CD4-positive, alpha-beta T cell treated with Interleukin-10 for 1 hour (primary cell): Measurements from ENCODE around the gene ADAMTSL4.

Source experiments
- DNase-seq: peaks from one replicate; pipeline ENCODE4 v3.0.0-alpha.2; 2020

The ADAMTSL4 gene

GRCh38 chr1:150535511-150536287 lies 13.5 kb upstream of the ADAMTSL4 start:
- no peak for DNase-seq

DNA sequence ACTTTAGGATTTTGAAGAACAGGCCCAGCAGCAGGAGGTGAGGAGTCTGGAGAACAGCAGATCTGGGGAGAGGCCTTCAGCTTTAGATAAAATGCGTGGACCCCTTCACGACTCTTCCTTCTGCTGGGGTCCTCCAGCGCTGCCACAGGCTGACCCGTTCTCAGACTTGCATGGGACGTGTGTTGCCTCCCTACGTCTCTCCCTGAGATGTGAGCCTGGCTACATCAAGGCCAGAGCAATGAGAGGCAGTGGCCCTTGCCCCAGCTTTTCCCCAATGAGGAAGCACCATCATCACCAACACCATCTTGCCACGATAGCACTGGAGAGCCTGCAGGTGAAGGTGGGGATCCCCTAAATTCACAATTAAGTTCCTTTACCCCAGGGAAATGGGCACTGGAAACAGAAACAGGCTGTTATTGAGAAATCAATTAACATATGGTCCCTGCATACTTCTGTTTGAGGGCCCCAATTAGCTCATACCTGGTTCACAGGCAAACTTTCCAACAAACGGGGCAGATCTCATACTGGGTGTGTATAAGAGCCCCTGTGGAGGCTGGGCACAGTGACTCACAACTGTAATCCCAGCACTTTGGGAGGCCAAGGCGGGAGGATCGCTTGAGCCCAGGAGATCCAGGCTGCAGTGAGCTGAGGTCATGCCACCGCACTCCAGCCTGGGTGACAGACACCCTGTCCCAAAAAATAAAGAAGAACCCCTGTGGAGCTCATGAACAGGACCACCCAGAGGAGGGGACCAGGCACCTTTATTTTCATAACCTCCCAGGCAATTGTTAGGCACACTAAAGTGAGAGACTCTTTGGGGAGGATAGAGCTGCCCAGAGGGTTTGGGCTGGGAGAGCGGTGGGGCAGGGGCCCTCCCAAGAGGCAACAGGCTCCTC lies 12.1 kb upstream of the ADAMTSL4 start:
- DNase-seq = no peak

DNA sequence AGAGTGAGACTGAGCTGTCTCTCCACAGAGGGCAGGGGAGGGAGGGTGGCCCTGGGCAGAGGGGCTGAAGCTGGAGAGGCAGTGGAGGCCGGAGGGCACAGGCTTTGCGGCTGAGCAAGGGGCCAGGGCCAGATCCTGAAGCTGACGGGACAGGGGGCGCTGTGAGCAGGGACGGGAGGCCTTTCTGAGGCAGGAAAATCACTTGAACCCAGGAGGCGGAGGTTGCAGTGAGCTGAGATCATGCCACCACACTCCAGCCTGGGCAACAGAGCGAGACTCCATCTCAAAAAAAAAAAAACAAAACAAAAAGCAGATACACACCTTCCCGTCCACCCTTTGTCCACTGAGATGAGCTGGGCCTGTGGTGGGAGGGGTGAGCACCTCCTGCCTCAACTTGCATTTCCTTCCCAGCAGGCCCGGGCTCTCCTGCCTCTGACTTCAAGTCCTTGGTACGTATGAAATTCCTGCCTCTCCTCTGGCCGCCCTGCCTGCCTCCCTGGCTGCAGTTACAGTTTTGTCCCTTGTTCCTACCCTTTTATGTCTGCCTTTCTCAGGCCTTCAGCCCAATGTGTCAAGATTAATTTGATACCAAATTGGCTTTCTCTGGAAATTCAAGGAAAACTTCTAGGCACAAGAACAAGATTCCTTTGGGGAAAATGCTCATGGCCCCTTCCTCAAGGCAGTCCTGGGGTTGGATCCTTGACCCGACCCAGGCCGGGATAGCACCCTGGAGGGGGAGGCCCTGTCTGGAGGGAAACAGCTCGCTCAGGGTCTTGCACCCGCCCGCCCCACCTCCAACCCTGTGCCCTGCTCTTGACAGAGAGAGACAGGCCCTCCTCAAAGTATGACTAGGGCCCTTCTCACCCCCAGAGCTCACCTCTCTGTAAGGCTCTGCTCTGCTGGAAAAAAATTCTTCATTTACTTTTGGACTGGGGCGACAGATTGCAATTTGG lies 11.2 kb upstream of the ADAMTSL4 start:
- no peak for DNase-seq

DNA sequence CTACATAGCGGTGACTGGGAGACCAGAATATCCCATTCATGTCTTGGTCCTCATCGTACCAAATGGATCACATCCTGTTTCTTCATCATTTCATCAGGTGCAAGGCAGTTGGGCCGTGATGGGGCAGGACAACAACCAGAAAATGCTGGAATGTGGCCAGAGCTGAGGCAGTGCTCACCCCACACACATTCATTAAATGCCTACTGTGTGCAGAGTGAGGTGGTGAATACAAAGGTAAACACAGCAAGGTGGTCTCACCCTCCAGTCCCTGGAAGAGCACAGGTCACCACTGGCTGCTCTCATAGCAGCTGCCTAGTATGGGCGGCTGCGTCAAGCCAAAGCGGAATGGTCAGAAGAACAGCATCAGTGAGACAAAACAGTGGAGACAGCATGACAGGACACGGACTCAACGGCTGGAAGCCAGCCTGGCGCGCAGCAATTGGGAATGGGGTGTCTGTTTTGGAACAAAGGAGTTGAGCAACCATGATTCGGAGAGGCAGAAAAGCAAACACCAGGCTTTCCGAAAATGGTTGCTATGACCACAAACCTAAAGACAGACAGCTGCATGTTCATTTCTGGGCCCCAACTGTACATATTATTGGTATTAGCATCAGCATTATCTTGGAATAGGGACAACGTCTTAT lies 5.6 kb upstream of the ADAMTSL4 start:
- DNase-seq = no peak

- DNase-seq = no peak
Measured at GRCh38 chr1:150544204-150544603, 5.0 kb upstream of the ADAMTSL4 start.

- no peak for DNase-seq
Measured at GRCh38 chr1:150545486-150546032, 3.6 kb upstream of the ADAMTSL4 start.

DNA sequence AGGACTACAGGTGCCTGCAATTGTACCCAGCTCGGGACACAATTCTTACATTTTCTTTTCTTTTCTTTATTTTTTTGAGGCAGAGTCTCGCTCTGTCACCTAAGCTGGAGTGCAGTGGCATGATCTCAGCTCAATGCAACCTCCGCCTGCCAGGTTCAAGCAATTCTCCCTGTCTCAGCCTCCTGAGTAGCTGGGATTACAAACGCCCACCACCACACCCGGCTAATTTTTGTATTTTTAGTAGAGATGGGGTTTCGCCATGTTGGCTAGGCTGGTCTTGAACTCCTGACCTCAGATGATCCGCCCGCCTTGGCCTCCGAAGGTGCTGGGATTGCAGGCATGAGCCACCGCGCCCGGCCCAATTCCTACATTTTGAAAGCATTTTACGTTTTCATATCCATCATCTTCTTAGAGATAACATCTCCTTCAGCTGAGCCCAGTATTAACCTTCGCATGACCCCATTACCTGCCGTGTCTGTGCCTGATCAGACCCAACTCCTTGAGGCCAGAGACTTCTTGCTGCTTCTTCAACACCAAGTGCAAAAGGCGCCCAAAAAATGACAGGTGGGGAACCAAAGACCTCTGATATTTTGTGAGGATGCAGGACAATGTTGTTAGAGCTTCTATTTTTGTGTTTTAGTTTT lies 2.8 kb upstream of the ADAMTSL4 start:
- DNase-seq = no peak

DNA sequence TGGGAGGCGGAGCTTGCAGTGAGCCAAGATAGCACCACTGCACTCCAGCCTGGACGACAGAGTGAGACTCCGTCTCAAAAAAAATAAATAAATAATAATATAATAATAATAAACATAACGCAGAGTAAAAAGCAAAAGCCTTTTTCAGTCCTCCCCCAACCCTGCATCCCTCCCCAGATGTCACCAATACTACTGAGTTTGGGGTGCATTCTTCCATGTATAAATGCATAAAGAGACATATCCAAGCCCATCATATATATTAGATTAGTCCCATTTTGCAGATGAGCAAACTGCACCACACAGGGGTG lies 930 bp upstream of the ADAMTSL4 start:
- no peak for DNase-seq

DNA sequence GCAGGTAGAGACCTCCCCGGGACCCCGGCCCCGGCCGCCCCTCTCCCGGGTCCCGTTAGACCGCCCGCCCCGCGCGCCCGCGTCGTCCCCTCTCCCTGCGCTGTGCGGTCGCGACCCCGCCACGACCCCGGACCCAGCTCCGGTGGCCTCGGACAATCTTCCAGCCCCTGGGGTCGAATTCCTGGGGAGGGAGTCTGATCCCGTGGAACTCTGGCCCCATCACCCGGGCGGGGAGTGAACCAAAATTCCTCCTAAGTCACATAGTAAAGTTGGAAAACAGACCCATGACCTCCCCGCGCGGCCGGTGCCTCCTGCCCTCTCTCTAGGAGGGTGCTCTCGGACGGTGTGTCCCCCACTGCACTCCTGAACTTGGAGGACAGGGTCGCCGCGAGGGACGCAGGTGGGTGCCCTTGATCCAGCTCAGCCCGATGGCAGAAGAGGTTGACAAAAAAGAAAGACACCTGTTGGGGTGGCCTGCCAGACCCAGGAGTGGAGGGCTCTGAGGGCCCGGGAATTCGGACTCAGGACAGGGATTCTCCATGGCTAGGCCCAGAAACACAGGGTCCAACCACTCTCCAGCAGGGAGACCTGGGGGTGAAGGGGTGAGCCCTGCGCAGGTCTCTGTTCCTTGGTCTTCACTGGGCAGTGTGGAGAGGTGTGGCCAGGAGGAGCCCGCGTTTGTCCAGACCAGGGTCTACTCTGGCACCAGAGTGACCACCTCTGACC lies 451 bp downstream of the ADAMTSL4 start:
- no peak for DNase-seq

GRCh38 chr1:150550222-150551050 lies 1.2 kb downstream of the ADAMTSL4 start:
- no peak for DNase-seq

DNA sequence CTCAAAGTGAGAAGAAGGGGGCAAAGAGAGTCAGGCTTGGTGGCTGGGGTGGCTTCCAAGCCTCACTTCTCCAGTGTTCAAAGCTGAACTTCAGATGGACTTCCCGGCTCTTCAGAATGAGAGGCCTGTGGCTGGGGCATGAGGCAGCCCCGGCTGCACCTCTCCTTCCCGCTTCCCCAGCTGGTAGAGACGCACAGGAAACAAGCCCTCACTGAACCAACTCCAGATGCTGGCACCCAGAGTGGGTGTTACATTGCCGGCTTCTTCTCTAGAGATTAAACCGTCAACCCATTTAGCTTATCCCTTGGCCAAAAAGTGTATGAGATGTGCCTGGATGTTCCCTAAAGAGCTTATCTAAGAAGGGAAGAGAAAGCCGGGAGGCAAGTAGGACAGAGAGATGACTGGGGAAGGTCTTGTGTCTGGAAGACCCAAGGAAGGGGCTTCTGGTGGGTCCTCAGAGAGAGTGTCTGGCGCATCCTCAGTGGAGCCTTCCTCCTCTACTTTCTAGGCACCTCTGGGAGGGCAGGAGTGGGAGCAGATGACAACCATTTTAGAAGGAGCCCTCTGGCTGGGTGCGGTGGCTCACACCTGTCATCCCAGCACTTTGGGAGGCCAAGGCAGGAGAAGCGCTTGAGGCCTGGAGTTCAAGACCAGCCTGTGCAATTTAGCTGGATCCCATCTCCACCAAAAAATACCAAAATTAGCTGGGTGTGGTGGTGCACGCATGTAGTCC lies 2.0 kb downstream of the ADAMTSL4 start:
- no peak for DNase-seq

DNA sequence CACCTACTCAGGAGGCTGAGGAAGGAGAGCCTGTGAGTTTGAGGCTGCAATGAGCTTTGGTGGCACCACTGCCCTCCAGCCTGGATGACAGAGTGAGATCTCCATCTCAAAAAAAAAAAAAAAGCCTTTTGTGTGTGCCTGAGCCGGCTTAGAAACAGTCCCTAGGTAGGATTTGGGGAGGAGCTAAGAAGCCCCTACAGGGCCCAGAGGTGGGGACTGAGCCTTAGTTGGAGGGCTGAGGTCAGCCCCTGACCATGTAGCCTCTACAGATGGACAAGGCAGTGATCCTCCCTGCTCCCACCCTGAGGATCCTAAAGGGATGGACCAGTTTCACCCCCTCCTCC lies 2.5 kb downstream of the ADAMTSL4 start:
- no peak for DNase-seq

GRCh38 chr1:150552128-150552910 lies 3.1 kb downstream of the ADAMTSL4 start:
- DNase-seq = no peak

GRCh38 chr1:150552911-150553289 lies 3.7 kb downstream of the ADAMTSL4 start:
- DNase-seq = no peak

- DNase-seq = no peak
Measured at GRCh38 chr1:150553392-150554085, 4.3 kb downstream of the ADAMTSL4 start.

DNA sequence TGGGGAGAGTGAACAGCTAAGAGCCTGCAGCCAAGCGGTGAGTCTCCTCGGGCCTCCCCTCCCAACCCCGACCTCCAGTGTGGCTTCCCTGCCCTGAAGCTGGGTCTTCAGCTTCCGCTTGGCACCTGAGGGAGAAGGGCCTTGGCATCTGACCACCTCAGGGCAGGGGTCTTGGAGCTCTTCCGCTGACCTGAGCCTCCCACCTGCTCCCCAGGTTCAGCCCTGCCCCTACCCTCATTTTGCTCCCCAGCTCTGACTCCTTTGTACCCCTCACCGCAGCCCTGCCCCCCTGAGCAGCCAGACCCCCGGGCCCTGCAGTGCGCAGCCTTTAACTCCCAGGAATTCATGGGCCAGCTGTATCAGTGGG lies 4.9 kb downstream of the ADAMTSL4 start:
- DNase-seq = no peak

DNA sequence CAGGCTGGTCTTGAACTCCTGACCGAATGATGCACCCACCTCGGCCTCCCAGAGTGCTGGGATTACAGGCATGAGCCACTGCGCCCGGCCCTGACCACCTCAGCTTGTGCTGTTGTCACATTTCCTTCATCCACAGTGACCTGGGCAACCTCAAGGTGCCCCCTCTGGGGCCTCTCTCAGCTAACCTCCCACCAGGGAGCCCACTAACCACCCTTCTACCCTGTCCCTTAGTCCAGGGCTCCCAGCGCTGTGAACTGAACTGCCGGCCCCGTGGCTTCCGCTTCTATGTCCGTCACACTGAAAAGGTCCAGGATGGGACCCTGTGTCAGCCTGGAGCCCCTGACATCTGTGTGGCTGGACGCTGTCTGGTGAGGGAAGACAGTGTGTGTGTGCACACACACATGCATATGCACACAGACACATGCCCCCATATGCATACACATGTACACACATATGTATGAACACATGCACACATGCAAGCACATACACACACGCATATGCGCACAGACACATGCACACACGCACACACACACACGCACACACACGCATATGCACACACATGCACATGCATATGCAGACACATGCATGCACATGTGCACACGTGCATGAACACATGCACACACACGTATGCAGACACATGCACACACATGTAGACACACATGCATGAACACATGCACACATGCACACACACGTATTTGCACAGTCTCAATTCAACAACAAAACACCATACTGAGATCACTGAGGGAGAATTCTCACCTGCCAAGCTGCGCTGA lies 6.2 kb downstream of the ADAMTSL4 start:
- DNase-seq = no peak
